Measurements from ENCODE around the gene KIF22. TPM values are rescaled to one million over a fixed set of nuclear protein-coding genes. Genes with fewer than 3 reads are reported as not detected.
A peak's percentile ranks its signal among the peaks of the same experiment; 100 is the strongest.

The KIF22 gene
- total and polyA plus RNA-seq, 9 of the 15 experiments (the other 6 are each of a cell fraction or from before 2014, with no cell fraction given), result 8.7 to 232 (median 131) TPM

DNA sequence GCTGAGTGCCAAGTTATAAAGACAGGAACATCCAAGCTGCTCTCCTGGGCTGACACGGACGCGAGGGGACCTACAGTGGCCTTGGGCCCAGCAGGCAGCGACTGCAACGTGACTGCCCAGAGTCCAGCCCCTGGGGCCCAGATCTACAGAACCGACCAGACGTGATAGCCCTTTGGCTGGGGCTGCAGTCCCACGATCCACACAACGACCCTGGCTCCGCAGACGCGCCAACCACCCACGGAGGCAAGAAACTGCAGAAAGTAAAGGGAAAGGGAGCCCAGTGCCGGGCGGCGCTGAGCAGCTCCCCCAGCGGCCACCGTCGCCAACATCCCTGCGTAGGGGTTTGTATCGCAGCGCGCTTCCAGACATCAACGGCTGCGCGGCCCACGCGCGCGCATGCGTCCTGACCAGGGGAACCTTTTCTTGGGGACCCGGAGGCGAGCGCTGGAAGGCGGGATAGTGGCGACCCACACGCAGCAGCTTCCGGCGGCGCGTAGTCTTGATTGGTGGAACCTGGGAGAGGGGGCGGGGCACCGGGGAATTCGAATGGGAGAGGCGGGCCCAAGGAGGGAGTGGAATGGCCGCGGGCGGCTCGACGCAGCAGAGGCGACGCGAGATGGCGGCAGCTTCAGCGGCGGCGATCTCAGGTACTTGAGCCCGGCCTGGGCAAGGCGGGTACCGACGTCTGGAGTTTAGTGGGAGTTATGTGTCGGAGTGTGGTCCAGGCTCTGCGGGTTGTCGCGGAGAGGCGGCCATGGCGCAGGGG lies at the start of gene KIF22 (continued):
- no peak; a peak in 1 of 4 replicates for TF ChIP-seq ETV6 (IDR thresholded peaks at IDR 0.05; ENCODE audit: borderline replicate concordance in 1 of 2, low read depth in 2 of 2, low read length in 1 of 2)
- TF ChIP-seq ETV6 (CRISPR knock-in tag; IDR thresholded peaks at IDR 0.05; ENCODE audit: borderline replicate concordance), result 0 out of 2 replicates have a peak, but pooled peaks have one; percentile 25
- TF ChIP-seq, protein P1, sequence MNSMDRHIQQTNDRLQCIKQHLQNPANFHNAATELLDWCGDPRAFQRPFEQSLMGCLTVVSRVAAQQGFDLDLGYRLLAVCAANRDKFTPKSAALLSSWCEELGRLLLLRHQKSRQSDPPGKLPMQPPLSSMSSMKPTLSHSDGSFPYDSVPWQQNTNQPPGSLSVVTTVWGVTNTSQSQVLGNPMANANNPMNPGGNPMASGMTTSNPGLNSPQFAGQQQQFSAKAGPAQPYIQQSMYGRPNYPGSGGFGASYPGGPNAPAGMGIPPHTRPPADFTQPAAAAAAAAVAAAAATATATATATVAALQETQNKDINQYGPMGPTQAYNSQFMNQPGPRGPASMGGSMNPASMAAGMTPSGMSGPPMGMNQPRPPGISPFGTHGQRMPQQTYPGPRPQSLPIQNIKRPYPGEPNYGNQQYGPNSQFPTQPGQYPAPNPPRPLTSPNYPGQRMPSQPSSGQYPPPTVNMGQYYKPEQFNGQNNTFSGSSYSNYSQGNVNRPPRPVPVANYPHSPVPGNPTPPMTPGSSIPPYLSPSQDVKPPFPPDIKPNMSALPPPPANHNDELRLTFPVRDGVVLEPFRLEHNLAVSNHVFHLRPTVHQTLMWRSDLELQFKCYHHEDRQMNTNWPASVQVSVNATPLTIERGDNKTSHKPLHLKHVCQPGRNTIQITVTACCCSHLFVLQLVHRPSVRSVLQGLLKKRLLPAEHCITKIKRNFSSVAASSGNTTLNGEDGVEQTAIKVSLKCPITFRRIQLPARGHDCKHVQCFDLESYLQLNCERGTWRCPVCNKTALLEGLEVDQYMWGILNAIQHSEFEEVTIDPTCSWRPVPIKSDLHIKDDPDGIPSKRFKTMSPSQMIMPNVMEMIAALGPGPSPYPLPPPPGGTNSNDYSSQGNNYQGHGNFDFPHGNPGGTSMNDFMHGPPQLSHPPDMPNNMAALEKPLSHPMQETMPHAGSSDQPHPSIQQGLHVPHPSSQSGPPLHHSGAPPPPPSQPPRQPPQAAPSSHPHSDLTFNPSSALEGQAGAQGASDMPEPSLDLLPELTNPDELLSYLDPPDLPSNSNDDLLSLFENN (IDR thresholded peaks at IDR 0.05; ENCODE audit: low read depth in 2 of 2, low read length in 2 of 2), result peak in 1 of 2 experiments; percentile 46; a peak in 1 of 4 replicates
- TF ChIP-seq MCM7 (IDR thresholded peaks at IDR 0.05), result no peak
- TF ChIP-seq SUPT5H (IDR thresholded peaks at IDR 0.05), result peak; percentile 95
- no peak for TF ChIP-seq BRCA1 (IDR thresholded peaks at IDR 0.05)
- no peak for TF ChIP-seq BRCA1 (CRISPR knock-in tag; IDR thresholded peaks at IDR 0.05)
- no peak for TF ChIP-seq ZNF217 (CRISPR knock-in tag; IDR thresholded peaks at IDR 0.05)
- TF ChIP-seq ESRRA (IDR thresholded peaks at IDR 0.05; ENCODE audit: borderline replicate concordance, low read depth), result peak; percentile 60; the same call in 1 of the 2 replicates
- TF ChIP-seq ZNF121 (CRISPR knock-in tag; conservative IDR thresholded peaks at IDR 0.05), result no peak
- no peak; the same call in 1 of the 2 replicates for TF ChIP-seq E2F5 (CRISPR knock-in tag; IDR thresholded peaks at IDR 0.05)
- 0 out of 2 replicates have a peak, but pooled peaks have one; percentile 19 for TF ChIP-seq ZNF668 (CRISPR knock-in tag; IDR thresholded peaks at IDR 0.05)
- no peak for TF ChIP-seq CBX8 (IDR thresholded peaks at IDR 0.05; ENCODE audit: borderline replicate concordance, extremely low read depth, low read depth, low read length, poor library complexity, severe bottlenecking)
- no peak for TF ChIP-seq MCM2 (IDR thresholded peaks at IDR 0.05; ENCODE audit: low read depth)
- no peak for TF ChIP-seq ZNF695 (CRISPR knock-in tag; IDR thresholded peaks at IDR 0.05)
- no peak; the same call in 1 of the 2 replicates for TF ChIP-seq BRD4 (IDR thresholded peaks at IDR 0.05)
- TF ChIP-seq MYC (IDR thresholded peaks at IDR 0.05; ENCODE audit: low read depth, low read length), result peak; percentile 62
- peak; percentile 26; the same call in 1 of the 2 replicates for TF ChIP-seq MYC (CRISPR knock-in tag; IDR thresholded peaks at IDR 0.05; ENCODE audit: borderline replicate concordance, low read depth)
- TF ChIP-seq CCAR2 (IDR thresholded peaks at IDR 0.05; ENCODE audit: low read depth, low read length), result no peak
- TF ChIP-seq ATF1 (CRISPR knock-in tag; IDR thresholded peaks at IDR 0.05), result no peak; the same call in 1 of the 2 replicates
- peak; percentile 89 for TF ChIP-seq ATF1 (tag; IDR thresholded peaks at IDR 0.05)
- TF ChIP-seq RHOXF2B (CRISPR knock-in tag; conservative IDR thresholded peaks at IDR 0.05), result no peak
- no peak for TF ChIP-seq HNRNPUL1 (IDR thresholded peaks at IDR 0.05; ENCODE audit: low read length)
- TF ChIP-seq CBFA2T2 (conservative IDR thresholded peaks at IDR 0.05), result no peak
- peak in 1 of 2 experiments; percentile 33; a peak in 1 of 3 replicates for TF ChIP-seq CBX3 (IDR thresholded peaks at IDR 0.05; ENCODE audit: borderline replicate concordance in 1 of 2, low read length in 2 of 2)
- no peak for TF ChIP-seq ZC3H8 (IDR thresholded peaks at IDR 0.05)
- TF ChIP-seq FOXK1 (CRISPR knock-in tag; IDR thresholded peaks at IDR 0.05; ENCODE audit: borderline replicate concordance), result peak; percentile 86

Measured in K562 (cell line).